Left renal pelvis (tissue), 4 donors: Measurements from ENCODE around the gene DNAJC1. TPM values are rescaled to one million over a fixed set of nuclear protein-coding genes. Genes with fewer than 3 reads are reported as not detected.

Experiments
- DNase-seq, 4 donors: peaks; one replicate each; pipeline ENCODE4 v3.0.0-alpha.2; 2013; ENCODE audit warnings: low read depth in 4 of 4, low spot score in 3 of 4
- polyA plus RNA-seq, 4 donors: library from polyadenylated mRNA; unstranded; fragments of 120-200 nt; gene quantifications; one replicate each; pipeline ENCODE4 v1.2.1, GENCODE V29; 2013; ENCODE audit not compliant: insufficient read length in 4 of 4

DNAJC1 gene
- polyA plus RNA-seq, 4 donors, result 23.6 to 31.7 (median 27.8) TPM

DNA sequence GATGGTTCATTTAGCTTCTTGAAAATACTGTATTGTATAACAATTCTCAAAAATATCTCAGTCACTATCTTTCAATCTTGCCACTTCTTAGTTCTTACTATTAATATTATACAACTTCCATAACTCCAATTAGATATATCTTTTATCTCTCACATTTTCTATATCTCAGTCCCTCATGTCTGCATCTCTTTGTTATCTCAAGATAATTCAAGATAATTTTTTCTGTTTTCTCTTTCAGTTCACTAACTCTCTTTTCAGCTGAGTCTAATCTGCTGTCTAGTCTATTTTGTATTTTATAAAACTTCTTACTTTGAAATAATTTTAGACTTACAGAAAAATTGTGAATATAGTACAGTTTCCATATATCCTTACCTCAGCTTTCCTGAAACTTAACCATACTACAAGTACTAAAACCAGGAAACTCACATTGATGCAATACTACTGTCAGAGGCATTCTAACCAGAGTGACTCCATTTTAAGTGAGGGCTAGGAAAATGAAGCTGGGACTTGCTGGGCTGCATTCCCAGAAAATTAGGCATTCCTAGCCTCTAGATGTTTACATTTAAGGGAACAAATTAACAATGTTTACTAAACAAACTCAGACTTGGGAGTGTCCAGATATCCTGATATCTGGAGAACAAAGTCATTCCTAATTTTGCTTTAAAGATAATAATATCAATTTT lies 38.4 kb downstream of the DNAJC1 start:
- no peak for DNase-seq

DNA sequence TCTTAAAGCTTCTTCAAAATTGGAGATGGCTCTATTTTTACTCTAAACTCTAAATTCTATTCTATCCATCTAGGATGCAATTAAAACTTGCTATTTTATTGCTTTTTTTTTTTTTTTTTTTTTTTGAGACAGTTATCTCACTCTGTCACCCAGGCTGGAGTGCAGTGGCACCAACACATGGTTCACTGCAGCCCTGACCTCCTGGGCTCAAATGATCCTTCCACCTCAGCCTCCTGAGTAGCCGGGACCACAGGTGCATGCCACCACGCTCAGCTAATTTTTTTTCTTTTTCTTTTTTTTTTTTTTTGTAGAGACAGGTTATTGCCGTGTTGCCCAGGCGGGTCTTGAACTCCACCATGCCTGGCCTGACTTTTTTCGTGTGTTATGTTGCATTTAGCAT lies 41.2 kb downstream of the DNAJC1 start:
- no peak for DNase-seq

DNA sequence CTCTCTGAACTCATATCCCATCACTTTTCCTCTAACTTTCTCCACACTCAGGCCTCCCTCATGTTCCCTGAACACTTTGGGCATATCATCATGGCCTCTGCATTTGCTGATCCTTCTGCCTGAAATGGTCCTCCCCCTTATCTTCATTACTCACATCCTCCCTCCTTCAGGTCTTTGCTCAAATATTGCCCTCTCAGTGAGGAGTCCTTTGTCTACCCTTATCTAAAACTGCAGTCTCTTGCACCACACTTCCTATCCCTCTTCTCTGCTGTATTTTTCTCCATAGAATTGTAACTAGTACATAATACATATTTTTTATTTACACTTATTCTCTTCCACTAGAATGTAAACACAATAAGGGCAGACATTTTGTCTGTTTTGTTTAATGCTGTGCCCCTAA lies 41.7 kb downstream of the DNAJC1 start:
- no peak for DNase-seq

DNA sequence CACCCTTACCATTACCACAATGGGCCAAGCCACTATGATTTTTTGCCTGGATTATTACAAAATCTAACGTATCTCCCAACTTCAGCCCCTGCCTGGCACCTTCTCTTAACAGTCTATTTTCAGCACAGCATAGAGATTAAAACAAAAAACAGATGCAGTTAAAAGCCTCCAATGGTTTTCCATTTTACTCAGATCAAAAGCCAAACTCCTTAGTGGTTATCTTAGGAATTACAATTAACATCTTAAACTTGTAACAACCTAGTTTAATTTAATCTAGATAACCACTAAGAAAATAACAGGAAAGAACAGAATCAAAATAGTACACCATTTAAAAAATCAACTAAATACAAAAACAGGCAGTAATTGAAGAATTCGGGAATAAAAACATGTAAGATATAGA lies 43.5 kb downstream of the DNAJC1 start:
- no peak for DNase-seq

DNA sequence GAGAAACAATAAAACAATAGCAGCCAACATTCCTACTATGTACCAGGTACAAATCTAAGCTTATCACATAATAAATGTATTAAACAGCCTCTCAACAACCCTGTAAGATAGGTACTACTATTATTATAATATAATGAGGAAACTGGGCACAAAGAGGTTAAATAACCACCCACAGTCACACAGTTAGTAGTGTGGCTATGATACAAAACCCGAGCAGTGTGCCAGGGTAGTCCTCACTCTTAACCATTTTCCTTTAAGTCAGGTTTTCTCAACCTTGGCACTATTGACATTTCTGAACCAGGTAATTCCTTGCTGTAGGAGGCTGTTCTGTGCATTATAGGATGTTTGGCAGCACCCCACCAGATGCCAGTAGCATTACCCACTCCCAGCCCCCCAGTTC lies 48.8 kb downstream of the DNAJC1 start:
- DNase-seq, result no peak

DNA sequence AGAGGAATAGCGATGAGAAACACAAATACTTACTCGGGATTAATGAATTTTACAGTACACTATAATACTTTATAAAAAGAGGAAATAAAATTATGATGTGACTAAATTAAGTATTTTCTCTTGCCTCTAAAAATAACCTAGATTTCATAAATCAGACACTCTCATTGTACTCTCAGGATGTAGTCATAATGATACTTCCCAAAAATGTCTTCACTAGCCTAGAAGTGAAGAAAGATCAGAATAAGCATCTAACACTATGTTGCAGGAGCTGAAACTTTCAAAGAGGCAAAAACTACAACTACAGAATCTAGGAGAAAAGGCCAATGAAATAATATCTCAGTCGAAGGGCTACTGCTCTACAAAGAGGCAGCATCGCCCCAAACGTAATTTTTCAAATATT lies 49.4 kb downstream of the DNAJC1 start:
- no peak for DNase-seq

DNA sequence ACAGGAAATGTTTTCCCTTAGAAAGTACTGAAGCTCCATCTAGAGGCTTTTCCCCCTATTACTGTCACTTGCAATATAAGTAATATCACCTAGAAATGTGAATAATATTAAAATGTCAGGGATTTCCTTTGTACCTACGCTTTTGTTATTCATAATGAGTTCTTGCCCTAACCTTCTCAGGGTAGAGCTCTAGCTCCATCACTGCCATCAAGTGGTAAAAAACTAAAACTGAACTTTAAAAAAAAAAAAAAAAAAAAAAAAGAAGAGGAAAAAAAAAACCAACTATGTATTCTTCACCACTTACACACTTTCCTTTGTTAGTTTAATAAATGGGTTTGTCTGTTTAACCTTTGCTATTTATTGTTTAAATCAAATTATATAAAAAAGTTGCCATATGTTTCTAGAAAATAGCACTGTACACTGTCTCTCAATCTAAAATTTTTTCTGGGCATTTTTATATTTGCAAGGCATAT lies 49.9 kb downstream of the DNAJC1 start:
- peak in 2 of 4 donors; percentile 6 to 10 for DNase-seq

DNA sequence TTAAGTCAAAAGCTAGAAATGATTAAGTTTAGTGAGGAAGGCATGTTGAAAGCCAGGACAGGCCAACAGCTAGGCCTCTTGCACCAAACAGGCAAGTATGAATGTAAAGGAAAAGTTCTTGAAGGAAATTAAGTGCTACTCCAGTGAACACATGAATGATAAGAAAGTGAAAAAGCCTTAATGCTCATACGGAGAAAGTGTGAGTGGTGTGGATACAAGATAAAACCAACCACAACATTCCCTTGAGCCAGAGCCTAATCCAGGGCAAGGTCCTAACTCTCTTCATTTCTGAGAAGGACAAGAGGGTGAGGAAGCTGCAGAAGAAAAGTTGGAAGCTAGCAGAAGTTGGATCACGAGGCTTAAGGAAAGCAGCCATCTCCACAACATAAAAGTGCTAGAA lies 53.0 kb downstream of the DNAJC1 start:
- no peak for DNase-seq

DNA sequence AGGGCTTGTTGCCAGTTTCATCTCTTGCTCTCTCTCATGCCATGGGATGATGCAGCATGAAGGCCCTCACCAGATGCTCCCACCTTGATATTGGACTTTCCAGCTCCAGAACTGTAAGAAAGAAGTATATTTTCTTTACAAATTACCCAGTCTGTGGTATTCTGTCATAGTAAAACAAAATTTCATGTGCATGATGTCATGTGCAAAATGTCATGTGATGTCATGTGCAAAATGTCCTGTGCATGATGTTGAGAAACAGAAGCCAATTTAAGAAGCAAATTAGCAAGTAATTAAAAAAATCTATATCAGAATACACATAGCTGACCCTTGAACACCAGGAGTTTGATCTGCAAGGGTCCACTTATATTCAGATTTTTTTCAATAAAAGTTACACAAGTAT lies 56.6 kb downstream of the DNAJC1 start:
- no peak for DNase-seq

DNA sequence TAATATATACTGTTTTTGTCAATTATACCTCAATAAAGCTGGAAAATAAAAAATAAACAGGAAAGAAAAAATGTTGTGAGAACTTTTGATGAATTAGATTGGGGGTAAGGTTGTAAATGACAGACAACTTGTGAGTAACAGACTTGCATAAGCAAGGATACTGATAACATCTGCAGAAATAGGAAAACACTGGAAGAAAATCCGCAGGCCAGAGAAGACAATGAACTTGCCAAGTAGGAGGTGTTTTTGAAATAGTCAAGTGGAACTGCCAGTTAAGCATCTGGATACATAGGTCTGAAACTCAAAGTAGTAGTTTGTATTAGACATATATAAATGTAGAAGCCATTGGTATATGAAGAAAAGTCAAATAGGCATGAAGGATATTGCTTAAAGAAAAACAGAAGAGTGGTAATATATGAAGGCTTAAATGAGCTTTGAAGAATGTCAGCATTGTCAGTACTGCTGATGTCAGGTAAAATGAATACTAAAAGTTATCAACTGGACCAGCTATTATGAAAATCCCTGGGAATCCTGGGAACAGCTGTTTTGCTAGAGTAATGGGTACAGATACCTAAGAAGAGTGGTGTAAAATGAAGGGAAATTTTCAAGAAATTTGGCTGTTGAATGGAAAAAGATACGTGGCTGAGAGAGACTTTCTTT lies 58.7 kb downstream of the DNAJC1 start:
- no peak for DNase-seq

DNA sequence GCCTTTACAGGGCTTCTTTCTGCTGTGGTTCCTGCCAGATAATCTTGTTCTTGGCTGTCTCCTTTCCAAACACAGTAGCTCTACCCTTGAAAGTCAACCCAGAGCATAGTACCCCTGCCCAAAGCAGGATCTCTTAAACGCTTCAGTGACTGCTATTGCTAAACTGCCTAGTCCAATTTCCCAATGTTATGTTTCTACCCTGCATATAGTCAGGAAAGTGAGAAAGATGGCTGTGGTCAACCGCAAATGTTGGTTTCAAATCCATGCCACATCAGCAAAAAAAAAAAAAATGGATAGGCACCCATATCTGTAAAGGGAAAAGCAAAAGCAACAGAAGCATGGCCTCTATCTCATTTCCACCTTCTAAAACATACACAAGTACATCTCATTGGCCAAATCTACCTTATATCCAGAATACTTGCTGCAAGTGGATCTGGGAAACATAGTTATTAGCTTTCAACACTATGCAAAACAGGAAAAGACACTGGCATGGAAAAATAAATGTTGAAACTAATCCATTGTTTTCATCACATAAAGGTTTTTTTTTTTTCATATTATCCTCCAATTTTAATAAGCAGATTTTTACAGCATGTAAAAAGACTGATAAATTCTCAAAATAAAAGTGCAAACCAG lies 59.8 kb downstream of the DNAJC1 start:
- no peak for DNase-seq

DNA sequence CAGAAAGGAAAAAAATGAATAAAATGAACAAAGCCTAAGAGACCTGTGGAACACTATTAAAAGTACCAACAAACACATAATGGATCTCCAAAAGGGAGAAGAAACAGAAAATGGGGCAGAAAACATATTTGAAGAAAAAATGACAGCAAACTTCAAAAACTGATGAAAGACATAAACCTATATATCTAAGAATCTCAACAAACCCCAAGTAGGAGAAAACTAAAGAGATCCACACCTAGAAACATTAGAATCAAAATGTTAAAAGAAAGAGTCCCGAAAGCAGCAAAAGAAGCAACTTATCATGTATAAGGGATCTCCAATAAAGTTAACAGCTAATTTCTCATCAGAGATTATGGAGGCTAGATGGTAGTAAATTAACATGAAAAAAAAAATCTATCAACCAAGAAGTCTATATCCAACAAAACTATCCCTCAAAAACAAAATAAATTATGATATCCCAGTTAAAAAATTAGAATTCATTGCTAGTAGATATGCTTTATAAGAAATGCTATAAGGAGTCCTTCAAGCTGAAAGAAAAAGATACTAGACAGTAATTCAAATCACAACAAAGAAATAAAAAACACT lies 68.0 kb downstream of the DNAJC1 start:
- no peak for DNase-seq

DNA sequence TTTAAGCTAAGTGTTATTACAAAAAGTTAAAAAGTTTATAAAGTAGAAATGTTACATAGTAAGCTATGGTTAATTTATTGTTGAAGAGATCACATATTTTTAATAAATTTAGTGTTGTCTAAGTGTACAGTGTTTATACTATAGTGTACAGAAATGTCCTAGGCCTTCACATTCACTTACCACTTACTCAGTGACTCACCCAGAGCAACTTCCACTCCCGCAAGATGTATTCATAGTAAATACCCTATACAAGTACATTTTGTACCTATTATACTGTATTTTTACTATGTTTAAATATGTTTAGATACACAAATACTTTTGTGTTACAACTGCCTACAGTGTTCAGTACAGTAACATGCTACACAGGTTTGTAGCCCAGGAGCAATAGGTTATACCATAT lies 69.2 kb downstream of the DNAJC1 start:
- DNase-seq, result no peak

DNA sequence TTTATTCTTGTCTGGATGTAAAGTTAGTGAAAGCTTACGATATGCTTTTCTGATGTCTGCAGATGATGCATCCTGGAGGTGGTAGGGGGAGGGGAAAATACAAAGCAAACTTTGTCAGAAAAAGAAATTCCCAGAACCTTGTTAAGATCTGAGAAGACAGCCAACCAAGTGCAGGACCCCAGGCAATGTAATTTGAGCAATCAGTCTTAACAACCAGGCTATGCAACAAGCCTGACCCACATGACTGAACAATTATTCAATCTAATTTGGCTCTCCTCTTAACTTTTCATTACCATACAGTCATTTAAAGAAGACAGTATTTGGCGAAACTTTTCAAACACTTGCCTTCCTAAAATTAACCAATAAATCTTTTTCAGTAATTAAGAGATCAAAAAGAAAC lies 74.5 kb downstream of the DNAJC1 start:
- DNase-seq, result peak in 1 of 4 donors; percentile 9

DNA sequence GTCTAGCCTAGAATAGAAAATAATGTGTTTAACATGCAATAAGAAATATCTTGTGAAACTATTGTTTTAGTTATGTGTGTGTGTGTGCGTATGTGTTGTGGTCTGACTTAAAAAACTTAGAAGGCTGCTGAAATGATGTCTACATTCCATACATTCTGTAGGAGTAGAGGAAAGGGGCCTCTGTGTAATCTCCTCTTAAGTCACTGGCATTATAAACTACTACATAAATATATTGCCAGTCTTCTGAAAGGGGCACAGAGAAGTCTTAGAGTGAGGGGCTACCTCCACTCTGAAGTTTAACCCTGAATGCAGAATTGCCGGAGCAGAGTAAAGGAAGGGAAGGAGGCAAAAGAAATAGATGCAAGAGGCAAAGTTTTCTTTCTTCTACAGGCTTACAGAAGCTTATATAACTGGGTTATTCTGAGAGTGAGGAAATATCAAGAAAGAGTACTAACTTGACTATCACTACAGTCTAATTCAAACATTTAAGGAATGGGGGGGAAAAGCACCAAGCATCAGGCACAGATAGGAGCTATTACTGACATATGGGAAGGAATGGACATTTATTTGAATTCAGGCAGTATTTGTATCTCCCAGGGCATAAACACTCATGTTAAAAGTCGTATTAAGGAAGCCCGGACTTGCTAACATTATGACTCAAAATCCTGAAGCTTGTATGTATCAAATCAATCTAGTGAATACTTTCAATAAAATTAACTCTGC lies 75.7 kb downstream of the DNAJC1 start:
- no peak for DNase-seq

DNA sequence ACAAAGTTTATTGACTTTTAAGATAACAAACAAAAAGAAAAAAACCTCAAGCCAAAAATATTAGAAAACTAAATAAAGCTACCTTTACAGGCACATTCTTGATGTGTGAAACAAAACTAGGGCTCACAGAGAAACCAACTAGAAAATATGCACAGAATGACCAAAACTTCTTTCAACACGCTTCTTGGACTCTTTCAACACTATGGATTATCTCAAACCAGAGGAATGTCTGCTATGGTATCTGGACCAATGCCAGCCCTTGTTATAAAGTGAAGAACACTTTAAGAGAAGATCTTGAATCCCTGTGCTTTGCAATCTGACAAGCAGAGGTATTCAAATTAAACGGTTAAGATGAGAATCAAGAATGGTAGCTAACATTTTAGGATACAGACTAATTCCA lies 76.6 kb downstream of the DNAJC1 start:
- no peak for DNase-seq

DNA sequence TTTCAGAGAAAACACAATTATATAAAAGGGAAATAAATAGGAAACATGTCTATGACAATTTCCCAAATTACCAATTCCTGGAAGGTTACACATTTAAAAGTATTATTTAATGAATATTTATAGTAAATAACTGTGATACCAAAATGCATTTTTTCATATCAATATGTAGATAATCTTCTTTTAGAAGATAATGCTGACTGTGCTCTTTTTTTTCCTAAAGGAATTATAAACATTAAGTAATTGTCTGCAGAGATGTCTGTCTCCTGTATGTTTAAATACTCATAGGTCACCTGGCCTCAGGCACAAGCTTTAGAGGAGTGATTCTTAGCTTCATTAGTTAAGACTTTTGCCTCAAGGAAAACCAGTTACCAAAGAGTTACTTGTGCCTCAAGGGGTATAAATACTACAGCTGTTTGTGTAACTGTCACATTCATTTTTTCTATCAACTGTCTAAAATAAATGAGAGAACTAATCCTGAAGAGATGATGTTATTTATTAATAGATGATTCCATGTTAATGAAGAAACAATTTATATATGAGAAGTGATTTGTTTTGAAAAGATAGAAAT lies 77.1 kb downstream of the DNAJC1 start:
- no peak for DNase-seq

DNA sequence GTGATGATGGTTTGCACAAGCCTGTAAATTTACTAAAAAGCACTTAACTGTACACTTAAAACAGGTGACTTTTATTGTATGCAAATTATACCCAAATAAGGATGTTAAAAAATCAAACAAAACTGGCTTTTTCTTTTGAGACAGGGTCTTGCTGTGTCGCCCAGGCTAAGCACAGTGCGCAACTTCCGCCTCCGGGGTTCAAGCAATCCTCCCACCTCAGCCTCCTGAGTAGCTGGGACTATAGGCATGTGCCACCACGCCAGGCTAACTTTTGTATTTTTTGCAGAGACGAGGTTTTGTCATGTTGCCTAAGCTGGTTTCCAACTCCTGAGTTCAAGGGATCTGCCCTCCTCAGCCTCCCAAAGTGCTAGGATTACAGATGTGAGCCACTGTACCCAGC lies 77.7 kb downstream of the DNAJC1 start:
- DNase-seq, result no peak

DNA sequence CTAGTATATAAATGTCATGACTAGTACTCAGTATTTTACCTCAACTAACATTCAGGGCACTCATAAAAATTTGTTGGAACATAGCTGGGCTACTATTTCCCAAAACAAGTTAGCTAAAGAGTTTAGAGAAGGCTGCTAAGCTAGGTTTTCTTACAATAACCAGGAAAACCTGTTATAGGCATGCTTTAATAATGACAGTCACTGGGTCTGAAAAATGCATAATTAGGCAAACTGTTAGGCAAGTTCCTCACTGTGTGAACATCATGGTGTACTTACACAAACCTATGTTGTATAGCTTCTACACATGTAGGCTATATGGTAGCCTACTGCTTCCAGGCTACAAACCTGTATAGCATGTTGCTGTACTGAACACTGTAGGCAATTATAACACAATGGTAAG lies 79.0 kb downstream of the DNAJC1 start:
- no peak for DNase-seq

DNA sequence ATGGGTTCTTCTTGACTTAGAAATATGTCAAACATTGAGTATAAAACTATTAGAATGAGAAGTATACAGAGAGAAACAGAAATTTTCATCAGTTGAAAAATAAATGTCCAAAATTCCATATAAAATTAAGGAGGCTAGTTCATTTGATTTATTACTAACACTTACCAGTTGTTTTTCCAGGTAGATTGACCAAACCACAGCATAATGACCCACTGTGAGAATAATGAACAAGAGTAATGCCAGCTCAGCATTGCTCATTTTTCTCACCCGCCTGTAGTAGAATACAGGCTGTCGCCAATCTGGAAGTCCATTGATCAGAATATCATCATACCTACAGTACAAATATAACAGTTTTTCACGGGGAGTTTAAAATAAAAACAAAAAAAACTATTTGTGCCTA lies 82.9 kb downstream of the DNAJC1 start:
- DNase-seq, result no peak

DNA sequence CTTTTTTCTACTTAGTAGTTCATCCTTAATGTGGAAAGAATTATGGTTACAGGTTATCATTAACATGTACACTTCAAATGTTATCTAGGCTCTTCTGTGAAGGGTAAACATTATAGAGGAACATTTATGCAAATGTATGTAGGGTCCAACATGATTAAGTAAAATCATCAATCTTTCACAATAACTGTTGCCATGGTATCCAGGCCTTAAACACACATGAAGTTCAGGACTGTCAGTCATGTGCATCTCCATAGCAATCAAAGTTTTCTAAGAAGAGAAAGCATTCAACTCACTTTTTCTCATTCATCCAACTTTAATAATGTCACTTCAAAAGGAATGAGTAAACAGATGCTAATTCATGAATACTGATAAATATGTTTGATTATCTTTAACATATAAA lies 83.6 kb downstream of the DNAJC1 start:
- no peak for DNase-seq
